Subcutaneous abdominal adipose tissue (tissue), 5 donors: ENCODE measurements around the gene PPP5C.

Source experiments
- H3K27ac ChIP-seq: one replicate; pipeline ENCODE4 v1.7.0; 2013; ENCODE audit warnings: low read depth, mild to moderate bottlenecking, inconsistent platforms, low read length, moderate library complexity
- H3K27me3 ChIP-seq, 5 donors: one replicate each; pipeline ENCODE4 v1.7.0; 2013; ENCODE audit warnings: low read length in 5 of 5, inconsistent platforms in 1 of 5; ENCODE audit not compliant: control insufficient read depth in 5 of 5, insufficient read depth in 4 of 5
- H3K36me3 ChIP-seq, 5 donors: one replicate each; pipeline ENCODE4 v1.7.0; 2013; ENCODE audit warnings: low read length in 5 of 5; ENCODE audit not compliant: control insufficient read depth in 5 of 5, insufficient read depth in 5 of 5
- H3K4me1 ChIP-seq, 5 donors: one replicate each; pipeline ENCODE4 v1.7.0; 2013; ENCODE audit warnings: low read length in 5 of 5, mild to moderate bottlenecking in 3 of 5, moderate library complexity in 1 of 5; ENCODE audit not compliant: control insufficient read depth in 5 of 5, insufficient read depth in 5 of 5
- H3K4me3 ChIP-seq, 5 donors: one replicate each; pipeline ENCODE4 v1.7.0; 2013; ENCODE audit warnings: low read length in 5 of 5, low read depth in 1 of 5
- H3K9ac ChIP-seq, 5 donors: one replicate each; pipeline ENCODE4 v1.7.0; 2013; ENCODE audit warnings: low read length in 5 of 5, mild to moderate bottlenecking in 4 of 5, moderate library complexity in 3 of 5
- H3K9me3 ChIP-seq, 5 donors: one replicate each; pipeline ENCODE4 v1.7.0; 2013; ENCODE audit warnings: low read length in 5 of 5; ENCODE audit not compliant: control insufficient read depth in 5 of 5
- donor health status: healthy.
- donor health status: healthy.
- donor health status: healthy.
- donor health status: healthy.
- donor health status: healthy.

The PPP5C gene

DNA sequence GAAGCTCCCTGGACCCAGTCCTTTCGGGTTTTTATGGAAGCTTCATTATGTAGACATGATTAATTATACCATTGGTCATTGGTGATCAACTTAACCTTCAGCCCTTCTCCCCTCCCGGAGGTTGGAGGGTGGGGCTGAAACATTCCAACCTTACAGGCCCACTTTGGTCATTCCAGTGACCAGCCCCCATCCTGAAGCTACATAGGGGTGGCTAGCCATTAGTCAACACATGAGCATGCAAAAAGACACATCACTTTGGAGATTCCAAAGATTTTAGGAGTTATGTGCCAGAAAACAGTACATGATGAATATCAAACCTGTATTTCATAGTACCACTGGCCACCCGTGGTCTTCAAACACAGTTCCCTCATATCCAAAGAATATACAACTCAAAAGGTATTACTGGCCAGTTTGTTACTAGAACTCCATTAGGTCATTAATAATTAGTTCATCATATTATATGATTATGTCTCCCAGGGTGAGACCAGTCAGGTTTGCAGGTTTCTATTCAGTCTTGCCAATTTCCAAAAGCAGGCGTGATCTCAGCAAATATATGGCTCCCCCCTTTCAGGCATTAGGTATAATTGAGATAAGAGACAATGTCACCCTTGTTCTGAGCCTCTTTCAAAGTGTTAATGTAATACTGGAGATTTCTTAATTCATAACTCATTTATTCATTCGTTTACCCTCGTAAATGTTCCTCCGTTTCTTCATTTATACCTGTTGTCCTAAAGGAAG, 11.1 kb downstream of the PPP5C start:
- Histone ChIP-seq H3K27me3 (no peaks in the 10 kb centered on the region), H3K4me1 (peaks cover 0 to 6% (median 0%) of the 10 kb centered on the region in 5 donors), H3K36me3 (peaks cover 0 to 46% (median 38%) of the 10 kb centered on the region in 5 donors), H3K4me3 (no peak overlapping the region), H3K9me3 (no peaks in the 10 kb centered on the region), H3K9ac (no peak overlapping the region), H3K27ac (no peak overlapping the region)

DNA sequence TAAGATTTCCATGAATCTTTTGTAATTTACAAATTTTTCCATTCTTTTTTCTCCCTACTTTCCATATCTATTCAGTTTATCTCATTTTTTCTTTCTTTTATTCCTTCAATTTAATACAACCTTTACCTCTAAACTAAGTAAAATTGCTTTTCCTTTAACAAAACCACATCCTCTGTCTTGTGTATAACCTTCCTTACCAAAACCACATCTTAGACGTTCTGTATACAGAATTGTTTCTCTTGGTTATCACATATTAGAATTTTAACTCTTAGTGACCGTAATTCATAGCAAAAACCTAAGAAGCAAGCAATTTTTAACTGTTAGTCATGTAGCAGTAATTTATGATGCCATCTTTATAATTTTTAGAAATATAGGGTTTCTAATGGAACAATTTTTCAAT, 15.0 kb downstream of the PPP5C start:
- H3K27me3 ChIP-seq, result no peaks in the 10 kb centered on the region
- no peak overlapping the region for H3K27ac ChIP-seq
- no peak overlapping the region for H3K4me3 ChIP-seq
- no peak overlapping the region for H3K9ac ChIP-seq
- no peaks in the 10 kb centered on the region for H3K9me3 ChIP-seq
- peaks cover 0 to 41% (median 15%) of the 10 kb centered on the region in 5 donors for H3K36me3 ChIP-seq
- peaks cover 0 to 2% (median 0%) of the 10 kb centered on the region in 5 donors for H3K4me1 ChIP-seq

DNA sequence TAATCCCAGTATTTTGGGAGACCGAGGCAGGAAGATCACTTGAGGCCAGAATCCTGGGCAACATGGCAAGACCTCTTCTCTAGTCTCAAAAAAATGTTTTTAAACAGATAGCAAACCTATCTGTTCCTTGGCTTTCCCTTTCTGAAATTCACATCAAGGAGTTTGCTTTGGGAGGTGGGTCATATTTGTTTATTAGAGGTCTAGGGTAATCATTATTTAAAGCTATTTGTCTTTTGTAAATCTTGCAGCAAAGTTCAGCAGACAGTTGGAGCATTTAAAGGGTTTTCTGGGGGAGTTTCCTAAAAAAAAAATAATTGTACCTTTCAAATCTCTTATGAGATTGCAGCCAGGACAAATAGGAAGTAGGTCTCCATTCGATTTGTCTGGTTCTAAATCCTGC, 17.5 kb downstream of the PPP5C start:
- H3K27me3 ChIP-seq, result no peaks in the 10 kb centered on the region
- no peak overlapping the region for H3K4me3 ChIP-seq
- peaks cover 0 to 42% (median 18%) of the 10 kb centered on the region in 5 donors for H3K36me3 ChIP-seq
- peak overlapping the region in 1 of 5 donors; percentile 6 for H3K9ac ChIP-seq
- no peaks in the 10 kb centered on the region for H3K9me3 ChIP-seq
- H3K4me1 ChIP-seq, result peaks cover 0 to 3% (median 0%) of the 10 kb centered on the region in 5 donors
- no peak overlapping the region for H3K27ac ChIP-seq

DNA sequence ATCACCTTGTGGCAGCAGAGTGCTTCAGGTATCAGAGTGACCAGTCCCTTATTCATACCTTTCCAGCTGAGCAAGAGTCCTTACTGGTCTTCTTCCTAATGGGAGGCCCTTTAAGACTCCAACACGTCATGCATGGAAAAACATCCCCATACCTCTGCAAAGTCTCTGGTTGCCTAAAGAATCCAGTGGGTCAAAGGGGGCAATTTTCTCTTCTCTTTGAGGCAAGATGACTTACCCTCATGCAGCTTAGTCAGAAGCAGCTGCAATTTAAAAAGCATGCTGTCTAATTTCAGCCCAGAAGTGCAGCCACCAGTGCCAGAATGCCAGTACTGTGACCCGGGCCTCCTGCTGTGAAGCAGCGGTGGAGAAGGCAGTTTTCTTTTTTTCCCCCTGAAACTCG, 18.7 kb downstream of the PPP5C start:
- Histone ChIP-seq H3K36me3 (peaks cover 0 to 42% (median 18%) of the 10 kb centered on the region in 5 donors), H3K4me1 (peaks cover 0 to 4% (median 0%) of the 10 kb centered on the region in 5 donors), H3K27me3 (no peaks in the 10 kb centered on the region), H3K4me3 (no peak overlapping the region), H3K9ac (no peak overlapping the region), H3K27ac (no peak overlapping the region), H3K9me3 (no peaks in the 10 kb centered on the region)

DNA sequence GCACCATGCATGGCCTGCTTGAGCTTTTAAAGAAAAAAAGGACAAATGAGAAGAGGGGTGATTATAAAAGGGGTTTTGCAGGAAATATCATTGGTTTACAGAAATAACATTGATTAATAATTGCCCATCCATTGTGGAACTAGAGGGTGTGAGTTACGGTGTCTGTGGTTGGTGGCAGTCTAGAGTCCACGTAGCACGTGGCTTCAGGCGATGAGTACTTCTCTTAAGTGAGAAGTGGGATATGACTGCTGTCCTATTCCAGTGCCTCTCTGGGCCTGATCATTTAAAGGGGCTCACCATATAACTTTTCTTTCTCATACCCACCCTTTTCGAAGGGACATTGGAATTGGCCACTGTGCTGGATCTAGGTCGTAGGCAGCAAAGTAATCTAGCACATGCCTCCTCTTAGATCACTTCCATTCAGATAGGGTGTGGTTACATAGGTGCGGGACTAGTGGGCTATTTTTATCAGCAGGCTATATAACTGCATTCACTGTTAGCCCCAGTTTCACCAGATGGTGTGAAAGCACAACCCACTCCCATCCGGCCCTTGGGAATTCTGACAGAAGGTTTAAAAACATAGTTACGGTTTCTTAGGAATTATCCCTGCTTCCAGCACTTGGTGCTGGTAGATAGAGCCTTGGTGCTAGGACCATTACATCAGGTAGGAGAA, 19.9 kb downstream of the PPP5C start:
- no peak overlapping the region for H3K27ac ChIP-seq
- H3K4me3 ChIP-seq, result no peak overlapping the region
- H3K36me3 ChIP-seq, result peaks cover 0 to 44% (median 21%) of the 10 kb centered on the region in 5 donors
- H3K27me3 ChIP-seq, result no peaks in the 10 kb centered on the region
- no peak overlapping the region for H3K9ac ChIP-seq
- peaks cover 0 to 10% (median 4%) of the 10 kb centered on the region in 5 donors for H3K4me1 ChIP-seq
- H3K9me3 ChIP-seq, result no peaks in the 10 kb centered on the region

DNA sequence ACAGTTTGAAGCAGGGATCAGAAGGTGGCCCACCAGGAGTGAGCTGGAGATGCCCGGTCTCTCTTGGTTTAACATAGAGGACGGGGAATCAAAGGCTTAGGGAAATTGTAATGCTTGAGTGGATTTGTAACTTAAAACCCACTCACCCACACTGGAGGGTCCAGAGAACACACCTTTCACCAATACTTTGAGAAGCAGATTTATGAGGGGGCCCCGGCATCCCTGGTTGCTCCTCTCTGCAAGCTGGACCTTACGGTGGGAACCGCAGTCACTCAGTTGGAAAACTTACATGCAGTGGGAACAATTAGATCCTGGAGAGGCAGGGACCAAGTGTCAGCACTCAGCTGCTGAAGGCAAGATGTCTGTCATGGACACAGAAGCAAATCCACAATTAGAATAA, 20.5 kb downstream of the PPP5C start:
- H3K4me1 ChIP-seq, result peaks cover 0 to 13% (median 4%) of the 10 kb centered on the region in 5 donors
- no peaks in the 10 kb centered on the region for H3K9me3 ChIP-seq
- no peak overlapping the region for H3K4me3 ChIP-seq
- H3K27ac ChIP-seq, result no peak overlapping the region
- H3K36me3 ChIP-seq, result peaks cover 0 to 46% (median 21%) of the 10 kb centered on the region in 5 donors
- no peak overlapping the region for H3K9ac ChIP-seq
- no peaks in the 10 kb centered on the region for H3K27me3 ChIP-seq

DNA sequence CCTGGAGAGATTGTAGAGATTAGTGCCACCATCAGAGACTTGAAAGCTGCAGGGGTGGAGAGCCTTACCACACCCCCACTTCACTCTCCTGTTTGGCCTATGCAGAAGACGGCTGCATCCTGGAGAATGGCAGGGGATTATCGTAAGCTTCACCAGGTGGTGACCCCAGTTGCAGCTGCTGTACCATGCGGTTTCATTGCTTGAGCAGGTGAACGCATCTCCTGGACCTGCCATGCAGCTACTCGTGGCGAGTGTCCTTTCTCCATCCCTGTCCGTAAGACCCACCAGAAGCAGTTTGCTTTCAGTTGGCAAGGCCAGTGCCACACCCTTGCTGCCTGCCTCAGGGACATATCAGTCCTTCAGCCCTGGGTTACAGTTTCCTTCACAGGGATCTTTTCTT, 21.2 kb downstream of the PPP5C start:
- Histone ChIP-seq H3K4me3 (no peak overlapping the region), H3K9ac (no peak overlapping the region), H3K36me3 (peaks cover 0 to 46% (median 21%) of the 10 kb centered on the region in 5 donors), H3K27ac (no peak overlapping the region), H3K9me3 (no peaks in the 10 kb centered on the region), H3K4me1 (peaks cover 4 to 18% (median 6%) of the 10 kb centered on the region in 5 donors), H3K27me3 (no peaks in the 10 kb centered on the region)

DNA sequence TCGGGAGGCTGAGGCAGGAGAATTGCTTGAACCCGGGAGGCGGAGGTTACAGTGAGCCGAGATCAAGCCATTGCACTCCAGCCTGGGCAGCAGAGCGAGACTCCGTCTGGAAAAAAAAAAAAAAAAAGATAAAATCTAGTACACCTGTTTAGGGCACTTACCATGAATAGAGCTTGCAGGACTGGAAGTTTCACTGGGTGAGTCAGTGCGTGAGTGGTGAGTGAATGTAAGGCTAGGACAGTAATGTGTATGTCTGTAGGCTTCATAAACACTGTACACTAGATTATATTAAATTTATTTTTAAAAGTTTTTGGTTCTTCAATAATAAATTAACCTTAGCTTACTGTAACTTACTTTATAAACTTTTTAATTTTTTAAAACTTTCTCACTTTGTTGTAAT, 22.9 kb downstream of the PPP5C start:
- Histone ChIP-seq H3K27ac (no peak overlapping the region), H3K9ac (no peak overlapping the region), H3K4me1 (peaks cover 4 to 25% (median 13%) of the 10 kb centered on the region in 5 donors), H3K36me3 (peaks cover 0 to 31% (median 18%) of the 10 kb centered on the region in 5 donors), H3K27me3 (no peaks in the 10 kb centered on the region), H3K4me3 (no peak overlapping the region), H3K9me3 (no peaks in the 10 kb centered on the region)

DNA sequence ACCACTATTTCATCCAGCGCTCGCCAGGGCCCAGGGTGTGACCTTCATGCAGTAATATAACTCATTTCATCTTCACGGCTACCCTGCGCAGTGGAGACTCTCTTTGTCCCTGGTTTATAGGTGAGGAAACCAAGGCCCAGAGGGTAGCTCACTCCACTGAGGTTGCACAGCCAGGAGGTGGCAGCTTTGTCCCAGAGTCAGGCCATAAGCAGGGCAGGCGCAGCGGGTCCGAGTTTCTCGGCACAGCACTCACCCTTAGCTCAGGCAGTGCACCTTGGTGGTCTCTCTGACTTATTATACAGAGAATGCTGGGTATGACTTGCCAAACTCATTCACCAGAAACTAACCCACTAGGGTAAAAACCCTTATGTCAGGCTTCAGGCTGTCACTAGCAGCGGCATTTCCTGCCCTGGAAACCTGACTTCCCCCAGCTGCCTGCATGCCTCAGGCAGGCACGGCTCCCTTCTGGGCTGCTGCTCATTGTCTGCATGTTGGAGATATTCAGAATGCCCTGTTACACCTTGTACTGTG, 24.5 kb downstream of the PPP5C start:
- H3K36me3 ChIP-seq, result peaks cover 0 to 35% (median 25%) of the 10 kb centered on the region in 5 donors
- H3K9ac ChIP-seq, result no peak overlapping the region
- H3K9me3 ChIP-seq, result no peaks in the 10 kb centered on the region
- H3K27ac ChIP-seq, result no peak overlapping the region
- H3K4me1 ChIP-seq, result peaks cover 4 to 25% (median 13%) of the 10 kb centered on the region in 5 donors
- no peaks in the 10 kb centered on the region for H3K27me3 ChIP-seq
- no peak overlapping the region for H3K4me3 ChIP-seq

DNA sequence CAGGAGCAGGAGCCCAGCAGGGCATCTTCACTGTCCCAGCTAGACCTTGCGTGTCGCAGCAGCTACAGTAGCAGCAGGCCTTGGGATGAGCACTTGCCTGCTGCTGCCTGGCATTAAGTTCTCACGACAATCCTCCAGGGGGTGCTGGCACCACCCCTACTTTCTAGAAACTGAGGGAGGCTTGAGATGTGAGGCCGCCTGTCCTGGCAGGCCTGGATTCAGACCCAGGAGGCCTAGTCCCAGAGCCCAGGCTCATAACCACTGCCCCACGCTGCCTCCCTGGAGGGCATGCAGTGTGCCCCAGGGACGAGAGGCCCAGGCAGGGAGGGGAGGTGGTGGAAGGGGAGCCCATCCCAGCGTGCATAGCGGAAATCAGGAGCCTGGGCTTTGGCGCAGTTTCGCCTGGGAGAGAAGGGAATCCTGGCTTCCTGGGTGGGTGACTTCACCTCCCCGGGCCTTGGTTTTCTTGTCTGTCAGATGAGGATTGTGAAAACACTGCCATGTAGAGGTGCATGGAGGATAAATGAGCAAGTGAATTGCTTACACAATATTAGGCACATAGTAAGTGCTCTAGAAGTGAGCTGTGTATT, 26.1 kb downstream of the PPP5C start:
- no peaks in the 10 kb centered on the region for H3K27me3 ChIP-seq
- peaks cover 2 to 28% (median 19%) of the 10 kb centered on the region in 5 donors for H3K4me1 ChIP-seq
- H3K4me3 ChIP-seq, result no peak overlapping the region
- H3K27ac ChIP-seq, result no peak overlapping the region
- peaks cover 0 to 38% (median 25%) of the 10 kb centered on the region in 5 donors for H3K36me3 ChIP-seq
- H3K9ac ChIP-seq, result no peak overlapping the region
- no peaks in the 10 kb centered on the region for H3K9me3 ChIP-seq
